ENCODE measurements around the gene TRIM74.
A peak's percentile ranks its signal among the peaks of the same experiment; 100 is the strongest.
"Not testable (repeated sequence)": the region's sequence is repeated elsewhere in the genome, so short reads cannot be mapped to it uniquely, and the experiment has no call there.

Gene TRIM74

DNA sequence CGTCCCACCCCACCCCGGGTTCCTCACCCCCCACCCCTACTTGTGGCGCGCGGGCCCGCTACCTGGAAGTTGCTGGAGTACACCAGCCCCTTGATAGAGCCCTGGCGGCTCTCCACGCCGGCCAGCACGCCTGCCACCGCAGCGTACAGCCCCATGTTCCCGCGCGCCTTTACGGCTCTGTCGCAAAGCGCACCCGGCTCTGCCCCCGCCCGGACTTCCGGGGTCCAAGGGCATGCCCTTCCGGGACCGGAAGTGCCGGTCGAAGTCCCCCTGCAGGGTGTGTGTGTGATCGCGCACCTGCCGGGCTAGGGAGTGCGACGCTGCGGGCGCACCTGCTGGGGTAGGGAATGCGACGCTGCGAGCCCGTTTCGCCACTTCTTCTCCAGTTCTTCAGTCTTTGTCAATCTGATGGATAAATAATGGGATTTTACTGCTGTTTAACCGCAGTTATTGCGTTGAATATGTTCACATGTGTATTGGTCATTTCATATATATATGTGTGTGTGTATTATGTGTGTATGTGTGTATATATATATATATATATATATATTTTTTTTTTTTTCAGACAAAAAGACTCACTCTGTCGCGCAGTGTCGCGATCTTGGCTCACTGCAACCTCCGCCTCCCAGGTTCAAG, 14.6 kb downstream of the TRIM74 start:
- not testable (repeated sequence) for DNase-seq (ENCODE audit: low spot score)

DNA sequence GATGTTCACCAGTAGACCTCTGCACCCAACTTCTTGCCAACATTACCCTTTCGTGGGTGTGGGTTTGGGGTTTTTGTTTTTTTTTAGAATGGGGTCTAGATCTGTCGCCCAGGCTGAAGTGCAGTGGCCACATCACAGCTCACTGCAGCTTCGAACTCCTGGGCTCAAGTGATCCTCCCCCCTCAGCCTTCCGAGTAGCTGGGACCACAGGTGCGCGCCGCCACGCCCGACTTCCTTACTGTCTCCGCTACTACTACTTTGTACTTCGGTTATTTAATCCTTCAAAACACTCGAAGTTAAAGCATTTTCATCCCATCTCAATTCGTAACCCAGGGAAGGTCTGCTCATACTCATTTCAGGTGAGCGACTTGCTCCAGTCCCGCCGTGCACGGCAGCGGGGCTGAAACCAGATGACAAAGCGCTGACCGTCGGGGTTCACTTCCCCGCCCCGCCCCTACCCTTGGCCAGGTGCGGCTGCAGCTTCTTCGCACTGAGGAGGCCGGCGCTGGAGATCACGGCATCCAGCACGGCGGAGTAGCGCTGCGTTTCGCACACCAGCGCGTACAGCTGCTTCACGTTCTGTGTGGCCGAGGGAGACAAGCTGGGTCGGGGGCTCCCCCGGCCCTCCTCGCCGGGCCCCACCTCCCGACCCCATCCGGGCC, 15.2 kb downstream of the TRIM74 start:
- not testable (repeated sequence) for DNase-seq (ENCODE audit: low spot score)

DNA sequence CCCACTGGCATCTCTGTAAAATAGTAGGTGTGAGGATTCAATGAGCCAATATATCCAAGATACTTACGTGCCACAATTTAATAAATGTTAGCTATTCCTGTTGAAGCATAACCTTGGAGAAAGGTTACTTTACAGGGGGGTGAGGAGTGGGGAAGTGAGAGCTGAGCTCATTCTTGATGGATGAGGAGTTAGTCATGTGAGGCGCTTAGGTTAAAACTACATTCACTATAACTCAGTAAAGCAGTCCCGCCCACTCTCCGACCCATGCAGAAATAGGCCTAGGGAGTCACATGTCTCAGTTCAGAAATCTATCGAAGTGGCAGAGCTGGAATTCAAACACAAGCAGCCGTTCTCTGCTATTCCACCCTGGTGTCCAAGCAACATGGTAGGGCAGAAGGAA, 18.8 kb downstream of the TRIM74 start:
- not testable (repeated sequence) for DNase-seq (ENCODE audit: low spot score)

DNA sequence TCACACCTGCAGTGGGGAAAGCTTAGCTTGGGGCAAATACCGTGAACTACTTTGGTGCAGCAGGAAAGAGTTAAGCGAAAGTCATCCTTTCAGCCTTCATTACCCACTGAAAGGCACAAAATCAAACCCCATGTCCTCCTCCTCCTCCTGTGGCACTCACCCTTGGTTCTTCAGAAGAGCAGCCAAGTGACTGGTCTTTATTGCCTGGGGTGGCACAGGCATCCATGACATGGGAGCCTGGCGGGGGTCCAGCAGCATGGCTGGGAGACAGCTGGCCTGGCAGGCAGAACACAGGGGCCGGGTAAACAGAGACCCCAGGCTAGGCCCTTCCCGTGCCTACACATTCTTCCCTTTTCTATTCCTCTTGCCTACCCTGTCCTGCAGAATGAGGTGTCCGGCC, 19.6 kb downstream of the TRIM74 start:
- DNase-seq (ENCODE audit: low spot score): not testable (repeated sequence)

DNA sequence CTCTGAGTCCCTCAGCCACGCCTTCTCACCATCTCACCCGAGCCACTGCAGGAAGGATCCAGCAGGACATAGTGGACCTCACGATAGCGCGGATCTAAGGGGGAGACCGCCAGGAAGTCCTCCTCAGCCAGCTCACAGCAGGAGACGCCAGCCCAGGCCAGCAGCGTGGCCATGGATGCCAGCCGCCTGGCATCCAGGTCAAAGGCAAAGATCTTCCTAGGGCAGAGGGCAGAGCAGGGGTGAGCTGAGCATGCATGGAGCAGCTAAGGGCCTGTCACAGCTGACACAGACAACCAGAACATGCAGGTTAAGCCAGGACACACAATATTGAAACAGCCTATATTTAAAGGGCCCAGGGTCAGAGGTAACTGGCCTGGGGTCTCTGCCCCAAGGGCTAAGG, 20.0 kb downstream of the TRIM74 start:
- DNase-seq (ENCODE audit: low spot score): not testable (repeated sequence)

DNA sequence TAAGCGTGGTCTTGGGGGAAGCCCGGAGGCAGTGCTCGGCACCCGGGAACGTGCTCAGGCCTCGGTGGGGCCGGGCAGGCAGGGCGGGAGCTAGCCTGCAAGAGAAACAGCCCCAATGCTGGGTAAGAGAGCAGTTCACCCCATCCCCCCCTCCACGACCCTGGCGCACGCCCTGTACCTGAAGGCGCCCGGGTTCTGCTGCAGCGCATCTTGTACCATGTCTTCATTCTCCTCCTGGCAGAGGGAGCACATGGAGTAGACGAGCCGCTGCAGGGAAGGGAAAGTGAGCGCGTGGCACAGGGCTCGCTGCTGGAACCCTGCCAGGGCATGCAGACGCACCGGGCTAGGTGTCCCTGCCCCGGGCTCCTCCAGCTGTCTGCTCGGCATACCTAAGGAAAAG, 20.6 kb downstream of the TRIM74 start:
- not testable (repeated sequence) for DNase-seq (ENCODE audit: low spot score)

DNA sequence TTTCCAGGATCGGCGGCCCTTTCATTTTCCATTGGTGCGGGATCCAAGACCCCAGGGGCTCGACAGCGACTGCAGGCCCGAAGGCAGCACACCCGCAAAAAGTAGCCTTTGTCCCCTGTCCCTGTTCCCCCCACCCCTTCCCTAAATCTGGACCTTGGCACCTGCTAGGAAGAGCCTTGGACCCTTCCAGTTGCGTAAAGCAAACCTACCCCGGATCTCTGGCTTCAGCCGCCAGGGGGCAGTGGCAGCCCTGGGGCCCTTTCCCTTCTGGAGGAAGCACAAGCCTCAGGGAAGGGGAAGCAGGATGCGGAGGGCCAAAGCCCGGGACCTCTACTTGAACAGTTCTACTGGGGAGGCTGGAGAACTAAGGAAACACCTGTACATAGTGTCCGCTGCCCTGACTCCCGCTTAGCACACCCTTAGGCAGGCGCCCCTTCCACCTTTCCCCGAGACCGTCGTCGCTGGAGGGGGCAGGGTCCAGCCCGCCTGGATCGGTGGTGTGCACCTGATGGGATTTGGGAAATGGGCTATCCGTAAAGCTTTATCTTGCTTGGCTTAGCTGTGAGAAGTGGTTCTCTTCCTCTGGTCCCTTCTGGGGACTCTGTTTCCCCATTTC, 23.0 kb downstream of the TRIM74 start:
- DNase-seq (ENCODE audit: low spot score): not testable (repeated sequence)

DNA sequence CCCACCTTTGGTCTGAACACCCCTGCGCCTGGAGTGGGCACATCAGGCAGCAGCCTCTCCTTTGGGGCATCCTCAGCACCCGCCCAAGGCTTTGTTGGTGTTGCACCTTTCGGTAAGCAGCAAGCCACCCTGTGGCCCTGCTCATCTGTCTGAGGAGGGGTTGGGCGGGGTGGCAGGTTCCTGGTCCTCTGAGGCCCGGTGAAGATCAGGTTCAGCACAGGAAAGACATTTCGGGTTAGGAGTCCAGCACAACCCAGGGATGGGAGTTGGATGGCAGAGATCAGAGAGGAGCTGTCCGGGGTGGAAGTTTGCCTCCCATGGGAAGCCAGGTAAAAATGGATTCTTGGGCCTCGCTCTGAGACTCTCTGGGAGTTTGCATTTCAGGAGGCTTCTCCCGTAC, 23.7 kb downstream of the TRIM74 start:
- not testable (repeated sequence) for DNase-seq (ENCODE audit: low spot score)

DNA sequence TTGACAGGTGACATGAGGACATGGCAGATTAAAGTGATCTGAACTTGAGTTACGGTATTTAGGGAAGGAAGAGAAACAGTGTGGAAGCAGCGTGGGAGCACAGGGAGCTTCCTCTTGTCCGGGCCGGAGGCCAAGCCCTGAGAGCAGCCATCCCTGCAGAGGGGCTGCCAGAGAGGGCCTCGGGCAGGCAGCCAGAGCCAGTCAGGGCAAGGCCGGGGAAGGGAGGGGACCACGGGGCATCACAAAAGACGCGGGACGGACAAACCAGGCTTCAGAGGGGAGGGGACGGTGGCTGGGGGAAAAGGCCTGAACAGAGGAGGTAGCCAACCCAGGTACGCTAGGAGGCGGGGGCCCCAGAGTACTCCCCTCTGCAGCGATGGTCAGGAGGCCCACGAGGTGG, 24.3 kb downstream of the TRIM74 start:
- not testable (repeated sequence) for DNase-seq (ENCODE audit: low spot score)

DNA sequence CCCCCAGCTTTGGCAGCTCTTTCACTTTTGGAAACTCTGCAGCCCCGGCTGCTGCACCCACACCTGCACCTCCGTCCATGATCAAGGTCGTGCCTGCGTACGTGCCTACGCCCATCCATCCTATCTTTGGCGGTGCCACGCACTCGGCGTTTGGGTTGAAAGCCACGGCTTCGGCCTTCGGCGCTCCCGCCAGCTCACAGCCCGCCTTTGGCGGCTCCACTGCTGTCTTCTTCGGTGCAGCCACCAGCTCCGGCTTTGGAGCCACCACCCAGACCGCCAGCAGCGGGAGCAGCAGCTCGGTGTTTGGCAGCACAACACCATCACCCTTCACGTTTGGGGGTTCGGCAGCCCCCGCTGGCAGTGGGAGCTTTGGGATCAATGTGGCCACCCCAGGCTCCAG, 26.3 kb downstream of the TRIM74 start:
- DNase-seq (ENCODE audit: low spot score): not testable (repeated sequence)

DNA sequence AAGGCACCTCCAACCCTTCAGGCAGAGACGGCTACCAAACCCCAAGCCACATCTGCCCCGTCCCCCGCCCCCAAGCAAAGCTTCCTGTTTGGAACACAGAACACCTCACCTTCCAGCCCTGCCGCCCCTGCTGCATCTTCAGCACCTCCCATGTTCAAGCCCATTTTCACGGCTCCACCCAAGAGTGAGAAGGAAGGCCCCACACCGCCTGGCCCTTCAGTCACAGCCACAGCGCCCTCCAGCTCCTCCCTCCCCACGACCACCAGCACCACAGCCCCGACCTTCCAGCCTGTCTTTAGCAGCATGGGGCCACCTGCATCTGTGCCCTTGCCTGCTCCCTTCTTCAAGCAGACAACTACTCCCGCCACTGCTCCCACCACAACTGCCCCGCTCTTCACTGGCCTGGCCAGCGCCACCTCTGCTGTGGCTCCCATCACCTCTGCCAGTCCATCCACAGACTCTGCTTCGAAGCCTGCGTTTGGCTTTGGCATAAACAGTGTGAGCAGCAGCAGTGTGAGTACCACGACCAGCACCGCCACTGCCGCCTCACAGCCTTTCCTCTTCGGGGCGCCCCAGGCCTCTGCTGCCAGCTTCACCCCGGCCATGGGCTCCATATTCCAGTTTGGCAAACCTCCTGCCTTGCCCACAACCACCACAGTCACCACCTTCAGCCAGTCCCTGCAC, 27.1 kb downstream of the TRIM74 start:
- DNase-seq (ENCODE audit: low spot score): not testable (repeated sequence)

DNA sequence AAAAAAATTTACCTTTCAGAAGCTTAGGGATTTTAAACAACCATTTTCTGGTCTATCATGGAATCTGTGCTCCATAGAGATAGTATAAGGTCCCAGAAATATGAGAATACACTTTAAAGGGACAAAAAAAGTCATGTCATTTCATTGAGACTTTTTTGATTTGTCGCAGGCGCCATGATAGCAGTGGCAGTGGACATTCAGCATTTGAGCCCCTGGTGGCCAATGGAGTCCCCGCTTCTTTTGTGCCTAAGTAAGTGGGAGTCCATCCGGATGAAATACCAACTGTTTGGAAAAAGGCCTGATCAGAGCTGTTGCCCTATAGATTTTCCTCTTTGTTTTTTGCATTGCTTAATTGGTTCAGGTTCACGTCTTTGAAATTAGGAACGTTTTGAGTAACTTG, 41.0 kb downstream of the TRIM74 start:
- not testable (repeated sequence) for DNase-seq (ENCODE audit: low spot score)

DNA sequence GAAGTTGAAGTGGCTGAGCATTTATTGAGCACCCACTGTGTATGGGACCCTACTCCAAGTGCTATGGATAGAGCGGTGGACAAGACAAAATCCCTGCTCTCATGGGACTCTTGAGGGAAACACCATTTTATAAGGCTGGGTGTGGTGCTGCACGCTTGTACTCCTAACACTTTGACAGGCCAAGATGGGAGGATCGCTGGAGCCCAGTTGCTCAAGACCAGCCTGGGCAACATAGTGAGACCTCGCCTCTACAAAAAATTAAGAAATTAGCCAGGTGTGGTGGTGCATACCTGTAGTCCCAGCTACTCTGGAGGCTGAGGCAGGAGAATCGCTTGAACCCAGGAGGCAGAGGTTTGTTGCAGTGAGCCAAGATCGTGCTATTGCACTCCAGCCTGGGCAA, 41.5 kb downstream of the TRIM74 start:
- DNase-seq (ENCODE audit: low spot score): not testable (repeated sequence)

DNA sequence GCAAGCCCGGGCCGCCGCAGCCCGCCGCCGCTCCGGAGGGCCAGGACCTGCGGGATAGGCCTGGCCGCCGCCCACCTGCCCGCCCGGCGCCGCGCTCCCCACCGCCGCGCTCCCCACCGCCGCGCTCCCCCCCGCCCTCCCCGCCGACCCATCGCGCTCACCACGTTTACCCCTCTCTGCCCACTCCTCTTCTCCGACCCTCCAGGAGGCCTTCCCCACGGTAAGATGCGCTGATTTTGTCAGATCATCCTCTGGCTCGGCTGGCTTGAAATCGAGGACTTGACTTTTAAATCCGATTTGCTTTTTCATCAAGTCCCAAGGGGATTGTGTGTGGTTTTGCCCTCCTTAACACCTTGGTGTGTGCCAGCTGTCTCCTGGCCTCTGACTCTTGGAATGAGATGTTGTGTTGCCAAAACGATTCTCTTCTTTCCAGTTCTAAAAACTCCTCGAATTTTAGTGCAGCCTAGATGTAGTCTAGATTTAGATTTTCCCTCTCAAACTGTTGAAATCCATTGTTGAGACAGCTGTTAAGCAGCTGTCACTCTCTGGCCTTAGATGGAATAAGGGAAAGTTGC, 43.6 kb downstream of the TRIM74 start:
- DNase-seq (ENCODE audit: low spot score): no peak

DNA sequence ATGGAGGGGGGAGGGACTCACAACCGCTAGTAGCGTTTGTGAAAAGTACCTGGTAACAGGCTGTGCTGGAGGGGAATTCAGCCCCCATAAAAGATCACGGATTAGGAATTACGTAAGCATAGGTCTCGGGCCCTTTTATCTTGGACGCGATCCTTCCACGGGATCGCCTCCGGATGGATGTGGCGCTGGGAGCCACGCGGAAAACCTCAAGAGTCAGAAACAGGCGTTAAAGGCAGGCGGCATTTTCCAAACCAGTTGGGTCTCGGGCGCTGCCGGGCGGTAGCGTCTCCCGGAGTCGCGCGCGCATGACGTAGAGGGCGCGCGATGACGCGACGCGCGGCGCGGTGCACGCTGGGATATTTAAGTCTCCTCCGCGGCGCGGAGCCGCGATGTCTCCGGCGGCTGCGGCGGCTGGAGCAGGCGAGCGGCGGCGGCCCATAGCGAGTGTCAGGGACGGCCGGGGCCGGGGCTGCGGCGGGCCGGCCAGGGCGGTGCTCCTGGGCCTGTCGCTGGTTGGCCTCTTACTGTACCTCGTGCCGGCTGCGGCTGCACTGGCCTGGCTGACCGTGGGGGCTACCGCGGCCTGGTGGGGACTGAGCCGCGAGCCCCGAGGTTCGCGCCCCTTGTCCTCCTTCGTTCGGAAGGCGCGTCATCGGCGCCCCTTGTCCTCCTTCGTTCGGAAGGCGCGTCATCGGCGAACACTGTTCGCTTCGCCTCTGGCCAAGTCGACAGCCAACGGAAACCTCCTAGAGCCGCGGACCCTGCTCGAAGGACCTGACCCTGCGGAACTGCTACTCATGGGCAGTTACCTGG, 44.3 kb downstream of the TRIM74 start, which contains the start of gene POM121:
Gene POM121, plus strand, starts transcription at position 363 of the 813 bp plus-strand sequence. Its CDS starts 27 bp downstream, at position 390.
- peak; percentile 86 for DNase-seq (ENCODE audit: low spot score)

DNA sequence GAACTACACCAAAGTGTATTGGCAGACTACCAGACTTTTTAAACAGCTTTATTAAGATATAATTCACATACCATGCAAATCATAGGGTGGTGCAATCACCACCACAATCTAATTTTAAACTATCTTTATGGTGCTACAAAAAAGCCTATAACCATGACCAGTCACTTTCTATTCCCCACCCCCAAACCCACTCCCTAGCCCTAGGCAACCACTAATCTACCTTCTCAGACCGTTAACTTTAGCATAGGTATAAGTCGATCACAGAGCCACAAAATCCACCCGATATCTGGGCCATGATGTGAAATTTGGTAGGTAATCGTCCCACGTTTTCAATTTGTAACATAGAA, 44.9 kb downstream of the TRIM74 start:
- DNase-seq (ENCODE audit: low spot score): no peak

DNA sequence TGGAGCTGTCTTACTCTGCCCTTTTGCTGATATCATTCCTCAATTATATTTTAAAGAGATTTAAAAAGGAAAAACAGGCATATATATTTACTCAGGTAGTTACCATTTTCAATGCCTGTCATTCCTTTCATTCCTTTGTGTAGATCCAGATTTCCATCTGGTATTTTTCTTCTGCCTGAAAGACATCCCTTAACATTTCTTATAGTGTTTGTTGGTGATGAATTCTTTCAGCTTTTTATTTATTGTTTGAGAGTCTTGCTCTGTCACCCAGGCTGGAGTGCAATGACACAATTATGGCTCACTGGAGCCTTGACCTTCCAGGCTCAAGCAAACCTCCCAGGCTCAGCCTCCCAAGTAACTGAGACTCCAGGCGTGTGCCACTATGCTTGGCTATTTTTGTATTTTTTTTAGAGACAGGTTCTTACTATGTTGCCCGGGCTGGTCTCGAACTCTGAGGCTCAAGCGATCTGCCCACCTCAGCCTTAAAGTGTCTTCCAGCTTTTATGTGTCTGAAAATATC, 50.0 kb downstream of the TRIM74 start:
- DNase-seq (ENCODE audit: low spot score): no peak

DNA sequence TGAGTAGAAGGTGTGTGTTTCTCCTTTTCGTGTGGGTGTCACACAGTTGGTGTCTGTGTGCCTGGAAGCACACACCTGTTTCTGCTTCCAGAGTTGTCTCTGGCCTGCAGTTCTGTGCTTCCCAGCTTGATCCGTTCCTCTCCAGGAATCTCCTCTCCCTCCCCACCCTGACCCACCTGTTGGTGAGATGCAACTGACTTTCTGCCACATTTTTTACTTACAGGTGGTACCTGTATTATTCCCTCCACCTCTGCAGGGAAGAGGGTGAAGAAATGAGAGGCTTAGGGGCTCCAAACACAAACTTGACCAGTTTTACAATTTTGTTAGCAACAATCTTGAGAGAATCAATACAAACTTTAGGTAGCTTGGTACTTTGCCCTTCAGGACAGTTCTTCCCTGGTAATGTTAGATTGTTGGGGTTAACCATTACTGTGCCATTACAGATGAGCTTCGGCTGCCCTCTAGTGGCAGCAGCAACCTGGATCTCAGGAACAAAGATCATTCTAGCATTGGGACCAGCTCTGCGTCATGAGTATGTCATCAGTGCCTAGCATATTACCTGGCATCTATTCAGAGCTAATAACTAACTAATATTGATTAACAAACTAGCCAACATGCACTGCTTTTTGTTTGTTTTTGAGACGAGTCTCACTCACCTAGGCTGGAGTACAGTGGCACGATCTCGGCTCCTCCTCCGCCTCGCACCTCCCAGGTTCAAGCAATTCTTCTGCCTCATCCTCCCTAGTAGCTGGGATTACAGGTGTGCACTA, 54.3 kb downstream of the TRIM74 start:
- DNase-seq (ENCODE audit: low spot score): peak; percentile 24

DNA sequence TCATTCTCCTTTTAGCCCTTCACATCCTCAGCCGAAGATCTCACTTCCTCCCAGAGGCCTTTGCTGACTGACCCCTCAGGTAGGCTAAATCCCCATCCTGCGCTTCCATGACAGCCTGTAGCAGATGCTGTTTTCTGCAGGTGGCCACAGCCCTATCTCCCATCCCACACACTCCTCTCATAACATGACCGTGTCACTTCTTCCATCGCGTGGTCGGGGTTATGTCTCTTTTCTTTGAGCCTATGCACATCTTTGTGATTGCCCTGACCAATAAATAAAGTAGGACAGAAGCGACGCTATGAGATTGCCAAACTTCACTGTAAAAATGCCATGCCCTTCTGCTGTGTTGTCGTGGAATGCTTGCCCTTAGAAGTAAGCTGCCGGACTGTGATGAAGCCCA, 55.5 kb downstream of the TRIM74 start:
- DNase-seq (ENCODE audit: low spot score): not testable (repeated sequence)

DNA sequence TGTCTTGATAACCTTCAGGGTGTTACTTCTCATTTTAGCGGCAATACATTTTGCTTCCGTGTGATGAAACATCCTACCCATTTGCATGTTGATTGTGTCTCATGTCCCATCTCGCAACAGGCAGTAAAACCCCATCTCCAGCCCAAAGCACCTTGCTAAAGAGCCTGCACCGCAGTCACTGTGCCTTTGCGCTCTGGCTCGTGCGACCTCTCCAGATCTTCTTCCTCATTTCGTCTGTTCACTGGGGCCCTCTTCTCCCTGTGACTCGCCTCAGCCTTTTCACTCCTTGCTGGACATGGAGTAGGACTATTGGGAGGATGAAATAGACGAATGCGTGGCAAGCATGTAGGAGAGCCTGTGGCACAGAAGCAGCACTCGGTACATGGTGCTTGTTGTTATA, 57.9 kb downstream of the TRIM74 start:
- not testable (repeated sequence) for DNase-seq (ENCODE audit: low spot score)
